NOMO-1 treated with dmso at 0.1 percent for 144 hours (cell line): ENCODE data around the gene ADCY5.

Source experiments
- DNase-seq: peaks from one replicate; lab custom pipeline; 2025; ENCODE audit not compliant: unreplicated experiment; lab: John Stamatoyannopoulos, UW

Gene ADCY5

GRCh38 chr3:123292321-123293310 is 156.3 kb downstream of the ADCY5 start:
- DNase-seq, result no peak

DNA sequence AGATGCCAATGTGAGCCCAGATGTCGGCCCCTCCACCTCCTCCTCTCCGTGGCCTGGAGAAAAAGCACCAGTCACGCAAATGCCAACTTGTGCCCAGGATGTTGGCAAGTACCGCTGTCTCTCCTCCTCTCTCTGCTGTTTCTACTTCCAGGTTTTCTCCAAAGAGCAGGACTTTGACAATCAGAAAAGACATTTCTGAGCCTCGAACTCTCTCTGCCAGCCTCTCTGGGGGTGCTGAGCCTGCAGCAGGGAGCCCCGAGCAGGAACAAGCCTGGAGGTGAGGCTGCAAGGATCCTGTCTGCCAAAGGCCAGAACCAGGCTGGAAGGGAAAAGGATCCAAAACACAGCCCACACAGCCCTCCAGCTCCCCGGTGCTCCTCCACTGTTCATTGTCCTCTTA is 157.5 kb downstream of the ADCY5 start:
- no peak for DNase-seq

DNA sequence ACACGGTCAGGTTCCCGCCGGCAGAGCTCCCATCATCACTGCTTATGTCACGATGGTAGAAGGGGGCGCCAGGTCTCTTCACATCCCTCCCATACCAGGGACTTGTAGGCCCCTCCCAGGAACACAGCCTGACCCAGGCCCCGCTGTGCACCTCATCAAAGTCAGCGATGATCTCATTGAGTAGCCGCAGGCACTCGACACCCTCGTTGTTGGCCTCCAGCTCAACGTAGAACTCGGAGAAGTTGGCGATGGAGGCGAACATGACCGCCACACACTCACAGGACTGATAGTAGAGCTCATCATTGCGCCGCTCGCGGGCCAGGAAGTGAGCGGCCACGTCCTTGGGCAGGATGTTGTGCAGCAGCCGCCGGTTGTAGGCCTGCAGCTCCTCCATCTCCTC is 157.9 kb downstream of the ADCY5 start:
- no peak for DNase-seq

DNA sequence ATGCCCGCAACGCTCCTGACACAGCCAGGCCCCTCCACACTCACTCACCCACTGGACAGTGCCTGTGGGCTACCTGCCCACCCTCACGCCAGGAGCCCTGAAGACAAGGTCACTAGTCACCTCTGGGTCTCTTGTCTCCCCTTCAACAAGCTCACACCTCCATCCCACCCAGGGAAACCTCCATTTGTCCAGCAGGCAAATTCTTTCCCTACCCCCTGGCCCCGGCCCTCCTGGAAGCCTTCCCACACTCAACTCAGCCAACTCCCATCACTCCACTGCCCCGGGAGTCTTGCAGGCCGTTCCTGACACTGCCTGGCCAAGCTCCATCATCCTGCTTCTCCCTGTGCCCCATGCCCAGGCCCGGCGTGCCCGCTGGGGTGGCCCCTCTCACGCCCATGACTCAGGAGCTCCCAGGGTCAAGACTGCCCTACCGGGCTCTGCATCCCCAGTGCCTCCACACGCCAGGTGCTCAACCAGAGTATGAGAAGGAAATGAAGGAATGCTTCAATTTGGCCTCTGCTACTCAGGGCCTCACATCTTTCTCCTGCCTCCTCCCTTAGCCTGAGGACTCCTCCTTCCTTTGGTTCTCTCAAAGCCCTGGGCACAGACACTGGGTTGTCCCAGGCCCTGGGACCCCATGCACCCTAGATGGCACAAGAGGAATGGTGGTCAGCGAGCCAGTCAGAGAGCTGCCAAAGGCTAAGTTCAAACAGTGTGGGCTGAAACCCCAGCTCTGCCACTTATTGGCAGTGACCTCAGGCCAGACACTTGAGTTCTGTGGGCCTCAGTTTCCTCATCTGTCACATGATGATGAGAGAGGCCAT is 158.6 kb downstream of the ADCY5 start:
- DNase-seq, result no peak

- DNase-seq, result no peak
Observed at GRCh38 chr3:123289391-123290106, 159.3 kb downstream of the ADCY5 start.

GRCh38 chr3:123287962-123288302 is 161.0 kb downstream of the ADCY5 start:
- no peak for DNase-seq

- DNase-seq, result no peak
Observed at GRCh38 chr3:123287051-123287961, 161.6 kb downstream of the ADCY5 start.

DNA sequence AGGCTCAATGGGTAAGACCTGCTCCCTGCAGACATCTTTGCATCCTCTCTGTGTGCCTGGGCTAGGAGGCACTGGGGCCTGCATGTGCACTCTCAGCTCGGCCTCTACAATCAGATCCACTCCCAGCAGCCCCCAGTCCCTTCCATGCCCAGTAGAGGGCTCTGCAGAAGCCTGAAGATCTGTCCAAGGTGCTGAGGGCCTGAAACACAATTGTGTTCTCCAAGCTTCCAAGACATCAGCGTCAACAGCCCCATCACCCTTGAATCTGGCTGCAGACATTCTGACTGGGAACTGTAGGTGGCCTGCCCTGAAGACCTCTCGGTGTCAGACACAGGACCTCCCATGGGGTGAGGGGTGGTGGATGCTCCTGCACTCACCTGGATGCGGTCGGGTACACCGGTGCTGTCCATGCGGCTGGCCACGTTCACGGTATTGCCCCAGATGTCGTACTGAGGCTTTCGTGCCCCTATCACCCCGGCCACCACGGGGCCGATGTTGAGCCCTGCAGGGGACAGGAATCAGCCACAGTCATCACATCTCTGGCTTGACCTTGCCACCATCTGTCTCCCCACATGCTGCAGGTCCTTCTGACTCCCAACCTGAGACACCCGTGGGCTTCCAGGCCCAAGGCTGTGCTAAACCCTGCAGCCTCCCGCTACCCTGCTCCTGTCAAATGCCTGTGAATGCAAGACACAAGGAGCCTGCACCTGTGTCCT is 162.4 kb downstream of the ADCY5 start:
- peak; percentile 31 for DNase-seq

DNA sequence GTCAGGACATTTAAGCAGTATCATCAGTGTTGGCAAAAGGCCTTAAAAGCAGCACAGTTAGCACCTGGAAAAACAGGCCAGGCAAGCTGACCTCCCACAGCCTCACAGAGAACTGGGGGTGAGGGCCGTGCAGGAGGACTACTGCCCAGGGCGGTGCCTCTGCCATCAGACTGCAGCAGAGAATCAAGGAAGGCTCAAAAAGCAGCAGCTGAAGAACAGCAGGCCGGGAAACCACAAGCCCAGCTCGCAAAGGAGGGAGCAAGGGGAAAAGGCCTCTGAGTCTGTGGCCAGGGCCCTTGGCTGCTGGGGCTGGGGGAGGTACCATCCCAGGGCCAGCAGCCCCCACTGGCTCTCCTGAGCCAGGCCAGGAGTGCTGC is 163.0 kb downstream of the ADCY5 start:
- no peak for DNase-seq

DNA sequence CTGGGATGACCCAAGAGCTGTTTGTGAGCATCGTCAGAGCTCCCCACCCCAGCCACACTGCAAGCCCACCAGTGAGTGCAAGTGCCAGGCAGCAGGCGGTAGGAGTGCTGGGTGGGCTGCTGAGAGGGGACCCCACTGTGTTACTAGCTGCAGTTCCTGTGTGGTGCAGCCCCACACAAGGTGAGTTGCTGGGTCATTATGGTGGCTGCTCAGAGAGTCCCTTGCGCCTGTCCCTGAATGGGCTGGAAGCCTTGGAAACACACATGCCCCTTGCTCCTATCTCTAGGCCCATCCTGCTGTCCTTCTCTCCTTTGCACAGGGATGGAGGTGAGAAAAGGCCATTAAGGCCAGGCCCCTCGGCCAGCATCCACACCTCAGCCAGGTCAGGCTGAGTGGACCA is 163.4 kb downstream of the ADCY5 start:
- no peak for DNase-seq

DNA sequence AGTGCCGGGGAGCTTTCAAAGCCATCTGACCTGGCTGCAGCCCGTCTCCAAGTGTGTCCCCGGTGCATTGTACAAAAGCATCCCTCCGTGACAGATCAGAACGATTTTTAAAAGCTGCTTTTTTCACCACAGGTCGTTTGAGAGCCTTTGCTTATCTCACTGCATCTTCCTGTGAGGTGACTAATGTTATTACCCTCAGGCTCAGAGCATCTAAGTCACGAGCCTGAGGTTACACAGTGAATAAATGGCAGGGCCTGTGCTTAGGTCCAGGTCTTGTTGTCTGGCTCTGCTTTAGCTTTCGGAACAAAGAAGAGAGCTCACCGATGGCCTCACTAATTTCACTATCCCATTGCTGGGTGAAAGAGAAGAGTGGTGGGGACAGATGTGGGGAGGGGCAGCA is 163.8 kb downstream of the ADCY5 start:
- no peak for DNase-seq

- no peak for DNase-seq
Observed at GRCh38 chr3:123284399-123285010, 164.4 kb downstream of the ADCY5 start.

- no peak for DNase-seq
Observed at GRCh38 chr3:123283657-123284398, 165.1 kb downstream of the ADCY5 start.

- no peak for DNase-seq
Observed at GRCh38 chr3:123283074-123283473, 165.8 kb downstream of the ADCY5 start.

DNA sequence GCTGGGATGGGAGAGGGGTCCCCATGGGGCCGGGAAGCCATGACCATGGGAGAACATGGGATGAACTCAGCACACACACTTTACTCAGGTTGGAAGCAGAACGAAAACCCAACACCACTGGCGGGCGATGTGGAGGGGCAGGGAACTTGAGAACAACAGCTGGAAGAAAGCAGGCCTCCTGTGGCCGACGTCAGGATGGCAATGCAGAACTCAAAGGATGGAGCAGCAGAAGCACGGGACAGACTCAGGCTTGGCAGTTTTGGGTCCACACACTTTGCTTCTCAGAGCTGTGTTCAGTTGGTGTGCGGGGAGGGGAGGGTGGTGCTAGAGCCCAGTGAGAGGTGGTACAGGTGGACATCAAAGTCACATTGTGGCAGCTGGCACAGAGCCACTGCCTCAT is 166.4 kb downstream of the ADCY5 start:
- no peak for DNase-seq

GRCh38 chr3:123281929-123282328 is 167.0 kb downstream of the ADCY5 start:
- DNase-seq, result no peak

GRCh38 chr3:123281406-123281805 is 167.5 kb downstream of the ADCY5 start:
- DNase-seq, result no peak

- DNase-seq, result no peak
Observed at GRCh38 chr3:123279121-123279520, 169.8 kb downstream of the ADCY5 start.

DNA sequence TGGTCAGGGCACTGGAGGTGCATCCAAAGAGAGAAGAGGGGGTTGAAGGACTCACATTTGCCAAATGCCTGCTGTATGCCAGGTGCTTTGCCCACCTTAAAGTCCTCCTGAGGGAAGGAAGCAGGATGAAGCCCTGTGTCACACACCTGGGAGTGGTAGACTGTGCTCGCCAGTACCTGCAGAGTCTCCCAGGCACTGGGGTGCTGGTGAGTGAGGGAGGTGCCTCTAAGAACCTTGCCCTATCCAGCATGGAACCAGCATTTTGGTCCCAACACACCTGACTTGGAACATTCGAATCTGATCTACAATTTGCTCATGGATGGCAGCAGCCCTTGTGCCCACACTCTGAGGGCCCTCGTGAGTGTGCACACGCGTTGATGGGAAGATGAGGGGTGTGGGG is 170.4 kb downstream of the ADCY5 start:
- DNase-seq, result no peak
